A673 (cell line): ENCODE results near the gene ZNRF2. TPM values are rescaled to one million over a fixed set of nuclear protein-coding genes. Genes with fewer than 3 reads are reported as not detected.

Experiments used
- BruUV-seq: library from RNA; stranded (reverse); fragments of 400-500 nt; replicated peaks from 2 replicates; lab custom pipeline; 2021; lab: Mats Ljungman, UMichigan
- CTCF ChIA-PET: fragments of 300-600 bp; sonication (Branson Sonifier 250); formaldehyde crosslinking; loops from one replicate; lab custom pipeline; 2022; ENCODE audit warnings: antibody characterized with exemption; lab: Charles Lee
- POLR2A ChIA-PET: fragments of 300-600 bp; sonication (Branson Sonifier 250); formaldehyde crosslinking; loops from one replicate; lab custom pipeline; 2022; ENCODE audit warnings: antibody characterized with exemption; ENCODE audit not compliant: low non-redundant PET; lab: Charles Lee
- DNase-seq: peaks from one replicate; pipeline ENCODE4 v3.0.0-alpha.2; 2015; ENCODE audit warnings: low spot score
- H3K27ac ChIP-seq: fragments of 200-600 bp; sonication (generic); 2 replicates; pipeline ENCODE4 v1.5.1; 2016; ENCODE audit warnings: mixed run types, low read depth, mild to moderate bottlenecking, mixed read lengths, antibody characterized with exemption, low read length; ENCODE audit not compliant: poor library complexity, severe bottlenecking
- H3K27me3 ChIP-seq: fragments of 200-600 bp; sonication (generic); replicated peaks from 2 replicates; pipeline ENCODE4 v1.6.1; 2017; ENCODE audit warnings: mixed run types, low read depth, mild to moderate bottlenecking, mixed read lengths, antibody characterized with exemption, low read length; ENCODE audit not compliant: insufficient read depth, poor library complexity
- H3K36me3 ChIP-seq: fragments of 200-600 bp; sonication (generic); 2 replicates; pipeline ENCODE4 v1.6.1; 2016; ENCODE audit warnings: mixed run types, mild to moderate bottlenecking, mixed read lengths, antibody characterized with exemption, low read length; ENCODE audit not compliant: insufficient read depth, poor library complexity, severe bottlenecking
- H3K4me1 ChIP-seq: fragments of 200-600 bp; sonication (generic); 2 replicates; pipeline ENCODE4 v1.6.1; 2017; ENCODE audit warnings: mixed run types, mild to moderate bottlenecking, mixed read lengths, antibody characterized with exemption, low read length; ENCODE audit not compliant: insufficient read depth, poor library complexity, severe bottlenecking
- H3K4me3 ChIP-seq: fragments of 200-600 bp; sonication (generic); 2 replicates; pipeline ENCODE4 v1.5.1; 2016; ENCODE audit warnings: low read depth, mixed run types, mild to moderate bottlenecking, mixed read lengths, low read length; ENCODE audit not compliant: poor library complexity, severe bottlenecking
- H3K9me3 ChIP-seq: fragments of 200-600 bp; sonication (generic); 2 replicates; pipeline ENCODE4 v1.6.1; 2016; ENCODE audit warnings: mixed run types, low read depth, mild to moderate bottlenecking, mixed read lengths, antibody characterized with exemption, low read length; ENCODE audit not compliant: poor library complexity, severe bottlenecking
- CTCF ChIP-seq: fragments of 300-800, 200-600 bp; sonication (generic); conservative IDR thresholded peaks from 2 replicates; pipeline ENCODE4 v1.5.1; 2017; ENCODE audit warnings: low read depth, mild to moderate bottlenecking, antibody characterized with exemption, low read length, moderate library complexity, mixed read lengths
- EZH2 ChIP-seq: fragments of 200-600 bp; sonication (generic); IDR thresholded peaks from 2 replicates; pipeline ENCODE4 v1.6.1; 2017; ENCODE audit warnings: borderline replicate concordance, low read depth, mild to moderate bottlenecking, mixed read lengths, antibody characterized with exemption, low read length; ENCODE audit not compliant: poor library complexity, severe bottlenecking
- intact Hi-C: fragments of 100-400 bp; cut with micrococcal nuclease; formaldehyde crosslinking; loops from one replicate; pipeline ENCODE4 v1.10.0; 2022; ENCODE audit not compliant: unreplicated experiment
- total RNA-seq: library from RNA; stranded (reverse); gene quantifications from 2 replicates; pipeline ENCODE4 v1.2.3, GENCODE V29; 2021

ZNRF2 gene
- total RNA-seq, 1 experiment from 2014 or later: 8.1 TPM

GRCh38 chr7:30254717-30255063, 29.7 kb upstream of the ZNRF2 start:
- no peak overlapping the region for H3K27ac ChIP-seq
- H3K4me3 ChIP-seq: no peak overlapping the region
- no peak for DNase-seq
- ChIA-PET POLR2A (no interaction called here), CTCF (no interaction called here)
- H3K9me3 ChIP-seq: no peaks in the 10 kb centered on the region
- intact Hi-C loops: no loop called here
- TF ChIP-seq CTCF (no peak), EZH2 (no peak)
- no peaks in the 10 kb centered on the region for H3K36me3 ChIP-seq
- H3K27me3 ChIP-seq: no peaks in the 10 kb centered on the region
- H3K4me1 ChIP-seq: no peaks in the 10 kb centered on the region
- no TSS peak for BruUV-seq

GRCh38 chr7:30255064-30255769, 29.2 kb upstream of the ZNRF2 start:
- no peak overlapping the region for H3K4me3 ChIP-seq
- H3K27ac ChIP-seq: no peak overlapping the region
- intact Hi-C loops: no loop called here
- BruUV-seq: no TSS peak
- ChIA-PET CTCF (no interaction called here), POLR2A (no interaction called here)
- no peak for DNase-seq
- no peaks in the 10 kb centered on the region for H3K27me3 ChIP-seq
- no peaks in the 10 kb centered on the region for H3K4me1 ChIP-seq
- no peaks in the 10 kb centered on the region for H3K36me3 ChIP-seq
- H3K9me3 ChIP-seq: no peaks in the 10 kb centered on the region
- TF ChIP-seq CTCF: no peak
- no peak for TF ChIP-seq EZH2

- H3K36me3 ChIP-seq: no peaks in the 10 kb centered on the region
- H3K27me3 ChIP-seq: no peaks in the 10 kb centered on the region
- H3K4me3 ChIP-seq: no peak overlapping the region
- TF ChIP-seq CTCF (no peak), EZH2 (no peak)
- CTCF ChIA-PET: no interaction called here
- intact Hi-C loops: no loop called here
- POLR2A ChIA-PET: no interaction called here
- no TSS peak for BruUV-seq
- no peaks in the 10 kb centered on the region for H3K9me3 ChIP-seq
- H3K4me1 ChIP-seq: no peaks in the 10 kb centered on the region
- H3K27ac ChIP-seq: no peak overlapping the region
- DNase-seq: no peak
These were observed 28.0 kb upstream of the ZNRF2 start for GRCh38 chr7:30256349-30256858.
